A549 (cell line): ENCODE data around the gene AMPH.

Source experiments
- CTCF ChIP-seq: fragments of >200 bp; sonication (Bioruptor Twin); formaldehyde crosslinking; IDR thresholded peaks from 3 replicates; pipeline ENCODE4 v1.5.1; 2016
- HOXA7 ChIP-seq: fragments of 250-450 bp; sonication (Bioruptor Pico); IDR thresholded peaks from 2 replicates; pipeline ENCODE4 v1.5.0; 2020; ENCODE audit warnings: mild to moderate bottlenecking, moderate library complexity

- TF ChIP-seq HOXA7 (no peak), CTCF (no peak)
These were observed 105.3 kb downstream of the AMPH start for GRCh38 chr7:38525857-38526256.
